Nephron progenitor cell (in vitro differentiated cells): ENCODE measurements around the gene CD274.

ENCODE experiments used
- DNase-seq: peaks from one replicate; pipeline ENCODE4 v3.0.0; 2021
- H3K27ac Mint-ChIP-seq: 2 replicates; pipeline ENCODE4 v1.8.0; 2021; ENCODE audit warnings: mild to moderate bottlenecking, moderate library complexity, mixed read lengths
- H3K27me3 Mint-ChIP-seq: 2 replicates; pipeline ENCODE4 v1.8.0; 2021; ENCODE audit warnings: mild to moderate bottlenecking, low read depth, mixed read lengths; ENCODE audit not compliant: poor library complexity
- H3K36me3 Mint-ChIP-seq: 2 replicates; pipeline ENCODE4 v1.8.0; 2021; ENCODE audit warnings: low read depth, mixed read lengths
- H3K4me1 Mint-ChIP-seq: 2 replicates; pipeline ENCODE4 v1.8.0; 2021; ENCODE audit warnings: mixed read lengths
- H3K4me3 Mint-ChIP-seq: 2 replicates; pipeline ENCODE4 v1.8.0; 2021; ENCODE audit warnings: mild to moderate bottlenecking, moderate library complexity, mixed read lengths
- H3K9me3 Mint-ChIP-seq: 2 replicates; pipeline ENCODE4 v1.8.0; 2021; ENCODE audit warnings: mild to moderate bottlenecking, moderate library complexity, mixed read lengths
- TF ChIP-seq, protein P1 (sequence below): fragments of 200-600 bp; sonication (generic); IDR thresholded peaks from 2 replicates; pipeline ENCODE4 v1.5.0; 2021; ENCODE audit warnings: antibody characterized with exemption

The CD274 gene

DNA sequence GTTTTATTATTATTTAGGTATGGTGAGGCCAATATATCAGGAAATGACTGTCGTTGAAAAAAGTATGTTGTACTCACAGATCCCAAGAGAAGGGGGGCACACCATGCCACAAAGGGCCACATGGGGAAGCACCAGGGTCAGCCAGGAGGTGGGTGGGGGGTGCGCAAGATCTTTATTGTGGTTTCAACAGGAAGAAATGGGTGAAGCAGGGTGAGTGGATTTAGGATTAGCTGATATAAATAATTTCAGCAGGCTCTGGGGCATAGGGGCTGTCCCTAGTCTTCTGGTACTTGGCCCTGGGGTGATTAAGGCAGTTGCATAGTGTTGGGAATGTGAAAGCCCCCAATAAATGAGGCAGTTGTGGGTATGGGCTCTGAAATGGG is 68.6 kb downstream of the CD274 start:
- Mint-ChIP-seq H3K27ac (no peak overlapping the region), H3K27me3 (peaks cover 3% of the 10 kb centered on the region), H3K36me3 (no peaks in the 10 kb centered on the region), H3K4me3 (no peak overlapping the region), H3K4me1 (no peaks in the 10 kb centered on the region), H3K9me3 (no peaks in the 10 kb centered on the region)
- no peak for DNase-seq
- TF ChIP-seq, protein P1, sequence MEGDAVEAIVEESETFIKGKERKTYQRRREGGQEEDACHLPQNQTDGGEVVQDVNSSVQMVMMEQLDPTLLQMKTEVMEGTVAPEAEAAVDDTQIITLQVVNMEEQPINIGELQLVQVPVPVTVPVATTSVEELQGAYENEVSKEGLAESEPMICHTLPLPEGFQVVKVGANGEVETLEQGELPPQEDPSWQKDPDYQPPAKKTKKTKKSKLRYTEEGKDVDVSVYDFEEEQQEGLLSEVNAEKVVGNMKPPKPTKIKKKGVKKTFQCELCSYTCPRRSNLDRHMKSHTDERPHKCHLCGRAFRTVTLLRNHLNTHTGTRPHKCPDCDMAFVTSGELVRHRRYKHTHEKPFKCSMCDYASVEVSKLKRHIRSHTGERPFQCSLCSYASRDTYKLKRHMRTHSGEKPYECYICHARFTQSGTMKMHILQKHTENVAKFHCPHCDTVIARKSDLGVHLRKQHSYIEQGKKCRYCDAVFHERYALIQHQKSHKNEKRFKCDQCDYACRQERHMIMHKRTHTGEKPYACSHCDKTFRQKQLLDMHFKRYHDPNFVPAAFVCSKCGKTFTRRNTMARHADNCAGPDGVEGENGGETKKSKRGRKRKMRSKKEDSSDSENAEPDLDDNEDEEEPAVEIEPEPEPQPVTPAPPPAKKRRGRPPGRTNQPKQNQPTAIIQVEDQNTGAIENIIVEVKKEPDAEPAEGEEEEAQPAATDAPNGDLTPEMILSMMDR, result no peak
